Measurements from ENCODE around the gene MYORG. TPM values are rescaled to one million over a fixed set of nuclear protein-coding genes. Genes with fewer than 3 reads are reported as not detected.

MYORG gene
- total RNA-seq, 1 donor from 2014 or later: 6.6 TPM

DNA sequence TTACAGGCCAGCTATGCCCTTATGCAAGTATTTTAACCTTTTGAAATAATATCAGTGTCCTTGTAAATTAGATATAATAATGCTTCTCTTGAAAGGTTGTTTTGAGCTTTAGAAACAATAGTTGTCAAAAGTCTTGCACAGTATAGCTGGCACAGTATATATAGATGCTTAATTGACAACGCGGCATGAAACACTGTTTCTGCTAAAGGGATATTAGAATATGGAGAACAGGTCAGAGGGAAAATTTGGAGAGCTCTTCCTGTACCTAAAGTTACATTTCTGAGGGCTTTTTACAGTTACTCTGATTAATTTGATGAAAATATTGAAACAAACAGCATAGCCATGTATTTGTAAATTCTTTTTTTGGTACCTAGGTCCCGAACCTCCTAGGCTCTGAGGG is 42.9 kb downstream of the MYORG start:
- DNase-seq (ENCODE audit: low read depth): no peak
- no peak overlapping the region for H3K4me3 ChIP-seq (ENCODE audit: low read depth, low read length)
- TF ChIP-seq, protein P1, sequence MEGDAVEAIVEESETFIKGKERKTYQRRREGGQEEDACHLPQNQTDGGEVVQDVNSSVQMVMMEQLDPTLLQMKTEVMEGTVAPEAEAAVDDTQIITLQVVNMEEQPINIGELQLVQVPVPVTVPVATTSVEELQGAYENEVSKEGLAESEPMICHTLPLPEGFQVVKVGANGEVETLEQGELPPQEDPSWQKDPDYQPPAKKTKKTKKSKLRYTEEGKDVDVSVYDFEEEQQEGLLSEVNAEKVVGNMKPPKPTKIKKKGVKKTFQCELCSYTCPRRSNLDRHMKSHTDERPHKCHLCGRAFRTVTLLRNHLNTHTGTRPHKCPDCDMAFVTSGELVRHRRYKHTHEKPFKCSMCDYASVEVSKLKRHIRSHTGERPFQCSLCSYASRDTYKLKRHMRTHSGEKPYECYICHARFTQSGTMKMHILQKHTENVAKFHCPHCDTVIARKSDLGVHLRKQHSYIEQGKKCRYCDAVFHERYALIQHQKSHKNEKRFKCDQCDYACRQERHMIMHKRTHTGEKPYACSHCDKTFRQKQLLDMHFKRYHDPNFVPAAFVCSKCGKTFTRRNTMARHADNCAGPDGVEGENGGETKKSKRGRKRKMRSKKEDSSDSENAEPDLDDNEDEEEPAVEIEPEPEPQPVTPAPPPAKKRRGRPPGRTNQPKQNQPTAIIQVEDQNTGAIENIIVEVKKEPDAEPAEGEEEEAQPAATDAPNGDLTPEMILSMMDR (conservative IDR thresholded peaks at IDR 0.05; ENCODE audit: low read depth, low read length): no peak

DNA sequence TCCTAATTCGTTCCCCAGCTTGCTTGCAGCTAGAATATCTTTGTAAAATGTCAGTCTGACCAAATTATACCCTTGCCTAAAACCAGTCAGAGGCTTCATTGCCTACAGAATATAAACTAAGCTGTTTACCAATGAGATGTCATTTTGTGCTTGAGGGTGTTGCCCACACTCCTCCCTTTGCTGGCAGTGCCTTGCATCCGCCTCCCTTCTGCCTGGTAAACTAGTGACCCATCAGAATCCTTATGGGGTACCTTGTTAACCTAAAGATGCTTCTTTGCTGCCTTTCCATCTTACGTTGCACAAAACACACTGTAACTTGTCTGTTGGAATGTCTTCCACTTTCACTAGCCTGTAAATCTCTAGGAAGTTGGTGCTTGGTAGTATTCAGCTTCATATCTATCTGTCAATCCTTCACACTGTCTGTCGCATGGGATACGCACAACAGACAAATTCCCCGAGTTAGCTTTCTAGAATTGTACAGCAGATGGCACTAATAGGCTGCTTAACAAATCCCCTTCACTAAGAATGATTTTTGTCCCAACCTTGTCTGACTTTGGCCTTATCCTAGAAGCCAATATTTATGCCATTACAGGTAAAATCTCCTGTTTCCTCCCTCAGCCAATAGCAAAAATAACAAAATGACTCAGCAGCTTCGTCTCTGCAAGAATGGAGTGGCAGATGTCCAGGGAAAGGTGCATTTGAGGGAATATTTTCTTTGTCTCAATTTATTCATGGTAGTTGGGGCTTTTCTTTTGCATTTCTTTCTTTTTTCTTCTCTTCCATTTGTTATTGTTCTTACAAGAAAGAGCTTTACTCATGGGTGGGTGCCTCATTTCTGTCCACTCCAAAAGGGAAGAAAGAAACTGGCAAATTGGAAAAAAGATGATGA is 44.4 kb downstream of the MYORG start:
- TF ChIP-seq, protein P1 (conservative IDR thresholded peaks at IDR 0.05; ENCODE audit: low read depth, low read length): peak; percentile 76
- H3K4me3 ChIP-seq (ENCODE audit: low read depth, low read length): no peak overlapping the region
- peak; percentile 10 for DNase-seq (ENCODE audit: low read depth)

DNA sequence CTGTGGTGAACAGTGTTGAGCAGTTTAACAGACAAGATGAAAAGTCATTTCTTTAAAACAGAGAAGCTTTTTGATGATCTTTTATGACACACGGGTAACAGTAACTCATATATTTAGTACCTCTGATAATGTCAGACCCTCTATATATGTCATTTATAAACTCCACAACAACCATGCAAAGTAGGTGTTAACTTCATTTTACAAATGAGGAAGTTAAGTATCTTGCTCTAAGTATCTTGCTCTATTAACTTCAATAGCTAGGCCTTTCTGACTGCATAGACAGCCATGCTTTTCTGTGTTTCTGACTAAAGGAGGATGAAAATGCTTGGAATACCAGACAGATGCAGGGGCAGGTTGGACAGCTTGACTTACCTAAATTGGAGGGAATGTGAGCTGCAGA is 45.5 kb downstream of the MYORG start:
- H3K4me3 ChIP-seq (ENCODE audit: low read depth, low read length): no peak overlapping the region
- no peak for DNase-seq (ENCODE audit: low read depth)
- TF ChIP-seq, protein P1 (conservative IDR thresholded peaks at IDR 0.05; ENCODE audit: low read depth, low read length): no peak

DNA sequence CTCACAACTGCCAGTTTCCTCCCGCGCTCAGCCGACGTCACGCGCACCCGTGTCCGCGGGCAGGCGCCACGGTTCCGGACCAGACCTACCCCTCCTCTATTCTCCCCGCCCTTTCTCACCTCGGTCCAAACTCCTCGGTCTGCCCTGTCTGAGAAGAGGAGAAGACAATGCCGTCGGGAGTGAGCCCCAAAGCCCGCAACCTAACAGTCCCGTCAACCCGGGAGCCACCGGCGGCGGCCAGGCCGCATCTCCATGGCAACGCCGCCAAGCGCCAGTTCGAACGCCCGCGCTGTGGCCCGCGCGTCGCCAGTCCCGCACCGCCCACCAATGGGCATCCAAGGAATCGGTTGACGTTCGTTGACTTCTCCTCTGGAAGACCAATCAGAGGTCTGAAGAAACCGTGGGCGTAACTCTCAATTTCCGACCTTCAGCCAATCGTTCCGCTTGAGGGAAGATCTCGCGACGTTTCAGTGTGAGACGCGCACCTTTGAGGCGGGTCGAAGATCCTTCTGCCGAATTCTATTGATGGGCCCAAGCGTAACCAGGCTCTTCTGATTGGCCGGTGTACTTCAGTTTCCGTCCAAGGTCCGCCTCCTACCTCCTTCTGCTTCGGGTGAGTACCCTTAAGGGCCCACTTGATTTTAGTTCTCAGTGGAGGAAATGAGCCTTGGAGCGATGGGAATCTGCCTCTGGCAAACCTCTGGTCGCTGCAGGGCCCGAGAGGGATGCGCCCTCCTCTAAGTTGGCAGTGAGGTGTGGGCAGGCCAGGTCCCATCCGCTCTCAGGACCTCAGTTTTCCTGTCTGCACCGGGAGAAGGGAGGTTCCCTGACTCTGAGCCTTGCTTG is 47.5 kb downstream of the MYORG start, which contains the start of the genes KIF24 and NUDT2:
KIF24 (minus strand) TSS at position 282 of the 846 bp plus-strand sequence. CDS start 17,922 bp downstream, outside the sequence.
NUDT2 (plus strand) TSS at position 583 of the 846 bp plus-strand sequence. CDS start 9,471 bp downstream, outside the sequence.
- DNase-seq (ENCODE audit: low read depth): peak; percentile 99
- TF ChIP-seq, protein P1 (conservative IDR thresholded peaks at IDR 0.05; ENCODE audit: low read depth, low read length): no peak
- peak within 1 kb of the TSS; percentile 86 for H3K4me3 ChIP-seq (ENCODE audit: low read depth, low read length)

DNA sequence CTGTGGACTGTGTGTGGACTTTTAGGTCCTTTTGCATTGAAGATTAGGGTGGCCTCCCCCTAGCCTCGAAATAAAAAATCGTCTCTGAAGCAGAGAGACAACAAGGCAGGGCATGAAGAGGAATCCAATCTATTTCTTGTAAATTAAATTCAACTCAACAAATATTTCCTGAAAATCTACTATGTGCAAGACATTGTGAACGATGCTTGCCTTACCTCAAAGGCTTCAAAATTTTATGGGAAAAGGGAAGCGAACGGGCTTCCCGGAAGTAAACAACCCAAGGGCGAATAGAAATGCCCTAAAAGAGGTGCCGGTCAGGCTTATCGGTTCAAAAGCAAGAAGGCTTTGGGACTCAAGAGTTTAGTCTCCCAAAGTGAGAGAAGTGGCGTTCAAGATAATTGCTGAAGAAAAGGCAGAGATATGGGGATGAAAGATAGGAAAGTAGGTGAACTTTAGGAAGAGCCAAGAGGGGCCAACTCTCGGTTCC is 48.2 kb downstream of the MYORG start:
- DNase-seq (ENCODE audit: low read depth): peak; percentile 12
- H3K4me3 ChIP-seq (ENCODE audit: low read depth, low read length): peak overlapping the region; percentile 86
- TF ChIP-seq, protein P1 (conservative IDR thresholded peaks at IDR 0.05; ENCODE audit: low read depth, low read length): no peak

DNA sequence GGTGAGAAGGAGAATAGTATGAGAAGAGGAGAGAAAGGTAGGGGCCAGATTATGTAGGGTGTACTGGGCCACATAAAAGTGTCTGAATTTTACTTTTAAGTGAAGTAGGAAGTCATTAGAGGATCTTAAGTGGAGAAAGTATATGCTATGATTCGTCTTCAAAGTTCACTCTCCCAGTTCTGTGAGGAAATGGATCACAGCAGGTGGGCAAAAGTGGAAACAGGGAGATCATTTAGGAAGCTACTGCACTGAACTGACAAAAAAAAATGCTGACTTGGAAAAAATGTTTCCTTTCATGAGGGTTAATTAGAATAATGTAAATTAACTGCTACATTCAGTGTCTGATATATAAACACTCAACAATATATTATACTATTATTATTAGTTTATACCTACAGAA is 50.0 kb downstream of the MYORG start:
- TF ChIP-seq, protein P1 (conservative IDR thresholded peaks at IDR 0.05; ENCODE audit: low read depth, low read length): no peak
- no peak for DNase-seq (ENCODE audit: low read depth)

More for the DNA sequence above, 50.0 kb downstream of the MYORG start:
- H3K4me3 ChIP-seq (ENCODE audit: low read depth, low read length): no peak overlapping the region

All from epithelial cell of proximal tubule (primary cell).